ENCODE results near the gene SLIT1.

Gene SLIT1

DNA sequence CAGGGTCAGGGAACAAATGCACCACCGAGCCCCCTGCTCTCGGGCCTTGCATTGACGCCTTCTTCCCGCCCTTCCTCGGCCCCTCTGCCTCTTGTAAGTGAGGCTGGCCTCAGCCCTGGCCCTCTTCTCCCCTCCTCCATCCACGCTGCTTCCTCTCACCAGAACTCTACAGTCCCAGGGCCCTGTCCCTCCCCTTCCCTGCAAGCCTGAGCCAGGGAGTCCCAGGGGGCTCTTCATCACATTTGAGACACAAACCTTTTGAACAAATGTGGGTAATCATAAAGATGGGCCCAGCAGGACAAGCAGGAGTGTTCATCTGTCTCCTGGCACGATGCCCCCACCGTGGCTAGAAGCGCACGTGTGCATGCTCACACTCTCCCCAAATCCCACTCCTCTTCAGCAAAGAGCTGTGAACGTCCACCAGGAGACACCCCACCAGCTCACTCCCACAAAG is 57.7 kb downstream of the SLIT1 start:
- TF ChIP-seq EZH2 (IDR thresholded peaks at IDR 0.05) (no peak), POLR2AphosphoS5 (IDR thresholded peaks at IDR 0.05; ENCODE audit: borderline replicate concordance, low read depth, low read length) (no peak), FOXP2 (optimal IDR thresholded peaks at IDR 0.05; ENCODE audit: control extremely low read depth, extremely low read length, insufficient read depth) (no peak)
- no peak overlapping the region for H3K27ac ChIP-seq
- DNase-seq (ENCODE audit: low read depth, low spot score) = no peak
- no peak overlapping the region for H3K4me3 ChIP-seq
- H3K9ac ChIP-seq (ENCODE audit: insufficient read length) = no peak overlapping the region
- H3K9me3 ChIP-seq (ENCODE audit: low read depth, low read length) = no peaks in the 10 kb centered on the region
- H3K36me3 ChIP-seq (ENCODE audit: insufficient read depth, low read length) = no peaks in the 10 kb centered on the region

DNA sequence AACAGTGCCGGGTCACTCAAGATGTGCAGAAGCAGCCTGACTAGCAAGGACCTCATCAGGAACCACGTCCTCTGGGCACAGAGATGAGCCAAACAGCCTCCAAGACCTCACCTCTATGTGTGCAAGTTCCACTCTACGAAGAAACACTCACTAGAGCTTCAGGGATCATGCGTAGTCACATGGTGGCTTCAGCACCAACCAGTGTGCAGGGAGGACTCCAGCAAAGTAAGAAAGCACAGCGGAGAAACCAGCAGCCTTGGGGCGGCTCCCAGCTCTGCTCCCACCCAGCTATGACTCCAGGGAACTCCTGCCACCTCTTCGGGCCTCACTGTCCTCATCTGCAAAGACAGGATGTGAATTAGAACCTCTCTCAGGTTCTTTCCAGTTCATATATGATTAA is 58.2 kb downstream of the SLIT1 start:
- Histone ChIP-seq H3K9ac (ENCODE audit: insufficient read length) (no peak overlapping the region), H3K36me3 (ENCODE audit: insufficient read depth, low read length) (no peaks in the 10 kb centered on the region), H3K9me3 (ENCODE audit: low read depth, low read length) (no peaks in the 10 kb centered on the region), H3K27ac (no peak overlapping the region), H3K4me3 (no peak overlapping the region)
- TF ChIP-seq FOXP2 (optimal IDR thresholded peaks at IDR 0.05; ENCODE audit: control extremely low read depth, extremely low read length, insufficient read depth) = no peak
- TF ChIP-seq EZH2 (IDR thresholded peaks at IDR 0.05) = no peak
- TF ChIP-seq POLR2AphosphoS5 (IDR thresholded peaks at IDR 0.05; ENCODE audit: borderline replicate concordance, low read depth, low read length) = no peak
- DNase-seq (ENCODE audit: low read depth, low spot score) = no peak

DNA sequence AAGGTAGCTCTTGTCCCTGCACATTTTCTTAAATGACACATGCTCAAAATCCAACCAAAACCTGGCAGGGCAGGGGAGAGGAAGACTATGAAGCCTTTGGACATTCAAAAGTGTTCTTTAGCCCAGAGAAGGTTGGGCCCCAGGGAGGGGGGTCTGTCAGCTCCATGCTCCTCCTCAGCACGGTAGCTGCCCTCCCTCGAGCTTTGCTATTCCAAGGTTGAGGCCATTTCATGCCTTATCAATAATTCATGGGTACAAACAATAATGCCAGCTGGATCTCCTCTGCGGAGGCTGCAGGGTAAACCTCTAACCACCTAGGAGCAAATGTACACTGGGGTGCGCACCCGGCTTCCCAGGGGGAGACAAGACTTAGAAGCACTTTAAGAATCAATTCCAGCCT is 61.5 kb downstream of the SLIT1 start:
- no peak overlapping the region for H3K4me3 ChIP-seq
- no peak overlapping the region for H3K9ac ChIP-seq (ENCODE audit: insufficient read length)
- TF ChIP-seq FOXP2 (optimal IDR thresholded peaks at IDR 0.05; ENCODE audit: control extremely low read depth, extremely low read length, insufficient read depth) = no peak
- TF ChIP-seq POLR2AphosphoS5 (IDR thresholded peaks at IDR 0.05; ENCODE audit: borderline replicate concordance, low read depth, low read length) = no peak
- no peak for TF ChIP-seq EZH2 (IDR thresholded peaks at IDR 0.05)
- DNase-seq (ENCODE audit: low read depth, low spot score) = no peak
- H3K36me3 ChIP-seq (ENCODE audit: insufficient read depth, low read length) = no peaks in the 10 kb centered on the region
- no peaks in the 10 kb centered on the region for H3K9me3 ChIP-seq (ENCODE audit: low read depth, low read length)
- H3K27ac ChIP-seq = no peak overlapping the region

DNA sequence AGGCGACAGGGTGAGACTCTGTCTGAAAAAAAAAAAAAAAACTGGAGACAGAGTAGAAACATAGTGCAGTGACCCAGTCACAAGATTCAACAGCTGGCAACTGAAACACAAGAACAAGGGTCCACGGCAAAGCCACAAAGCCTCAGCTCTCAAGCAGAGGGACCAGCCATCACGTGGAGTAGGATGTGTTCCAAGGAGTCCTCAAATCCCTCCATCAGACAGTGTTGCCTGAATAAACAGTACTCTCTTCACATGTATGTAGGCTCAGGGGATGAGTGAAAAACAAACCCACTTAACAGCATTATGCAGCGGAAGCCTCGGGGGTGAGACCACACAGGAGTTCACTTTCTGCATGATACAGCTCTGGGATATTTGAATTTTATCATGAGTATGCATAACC is 62.0 kb downstream of the SLIT1 start:
- no peak for TF ChIP-seq FOXP2 (optimal IDR thresholded peaks at IDR 0.05; ENCODE audit: control extremely low read depth, extremely low read length, insufficient read depth)
- no peak for TF ChIP-seq POLR2AphosphoS5 (IDR thresholded peaks at IDR 0.05; ENCODE audit: borderline replicate concordance, low read depth, low read length)
- no peak for TF ChIP-seq EZH2 (IDR thresholded peaks at IDR 0.05)
- H3K36me3 ChIP-seq (ENCODE audit: insufficient read depth, low read length) = no peaks in the 10 kb centered on the region
- no peak for DNase-seq (ENCODE audit: low read depth, low spot score)

DNA sequence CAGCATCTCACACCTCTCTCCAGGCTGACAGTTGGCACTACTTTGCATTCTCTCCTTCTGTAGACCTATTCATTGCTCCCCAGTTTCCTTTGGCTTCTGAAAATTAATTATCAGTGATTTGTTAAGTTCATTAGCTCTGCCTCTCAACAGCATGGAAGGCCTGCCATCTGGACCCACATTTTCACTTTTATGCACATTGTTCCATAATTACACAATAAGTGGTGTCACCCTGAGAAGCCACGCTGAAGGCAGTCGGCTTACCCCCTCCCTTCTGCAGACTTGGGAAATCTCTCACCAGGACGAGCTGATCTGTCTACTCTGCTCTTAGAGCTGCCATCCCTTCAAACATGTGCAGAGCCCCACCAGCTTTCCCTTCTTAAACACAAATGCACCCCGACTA is 64.7 kb downstream of the SLIT1 start:
- no peak overlapping the region for H3K27ac ChIP-seq
- no peak for DNase-seq (ENCODE audit: low read depth, low spot score)
- H3K4me3 ChIP-seq = no peak overlapping the region
- no peaks in the 10 kb centered on the region for H3K9me3 ChIP-seq (ENCODE audit: low read depth, low read length)
- TF ChIP-seq FOXP2 (optimal IDR thresholded peaks at IDR 0.05; ENCODE audit: control extremely low read depth, extremely low read length, insufficient read depth) (no peak), EZH2 (IDR thresholded peaks at IDR 0.05) (no peak), POLR2AphosphoS5 (IDR thresholded peaks at IDR 0.05; ENCODE audit: borderline replicate concordance, low read depth, low read length) (no peak)
- H3K9ac ChIP-seq (ENCODE audit: insufficient read length) = no peak overlapping the region
- H3K36me3 ChIP-seq (ENCODE audit: insufficient read depth, low read length) = no peaks in the 10 kb centered on the region

More for the DNA sequence above, 62.0 kb downstream of the SLIT1 start:
- Histone ChIP-seq H3K9ac (ENCODE audit: insufficient read length) (no peak overlapping the region), H3K4me3 (no peak overlapping the region), H3K9me3 (ENCODE audit: low read depth, low read length) (no peaks in the 10 kb centered on the region), H3K27ac (no peak overlapping the region)

DNA sequence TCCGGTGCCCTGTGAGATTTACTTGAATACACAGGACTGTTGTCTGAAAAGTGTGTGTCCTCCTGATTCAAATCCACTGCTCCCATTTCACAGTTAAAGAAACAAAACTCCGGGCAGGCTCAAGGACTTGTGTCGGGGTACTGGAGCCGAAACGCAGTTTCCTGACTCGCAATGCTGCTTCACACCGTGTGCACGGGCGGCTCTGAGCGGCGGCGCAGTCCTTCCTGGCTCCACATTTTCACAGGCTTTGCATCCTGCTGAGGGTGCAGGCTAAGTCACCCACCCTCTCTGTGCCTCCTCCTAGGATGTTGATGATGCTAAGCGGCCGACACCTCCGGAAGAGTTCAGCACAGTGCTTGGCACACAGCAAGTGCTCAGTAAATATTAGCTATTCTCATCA is 65.4 kb downstream of the SLIT1 start:
- Histone ChIP-seq H3K9ac (ENCODE audit: insufficient read length) (no peak overlapping the region), H3K27ac (no peak overlapping the region), H3K36me3 (ENCODE audit: insufficient read depth, low read length) (no peaks in the 10 kb centered on the region), H3K9me3 (ENCODE audit: low read depth, low read length) (no peaks in the 10 kb centered on the region), H3K4me3 (no peak overlapping the region)
- no peak for DNase-seq (ENCODE audit: low read depth, low spot score)
- no peak for TF ChIP-seq POLR2AphosphoS5 (IDR thresholded peaks at IDR 0.05; ENCODE audit: borderline replicate concordance, low read depth, low read length)
- TF ChIP-seq EZH2 (IDR thresholded peaks at IDR 0.05) = no peak

DNA sequence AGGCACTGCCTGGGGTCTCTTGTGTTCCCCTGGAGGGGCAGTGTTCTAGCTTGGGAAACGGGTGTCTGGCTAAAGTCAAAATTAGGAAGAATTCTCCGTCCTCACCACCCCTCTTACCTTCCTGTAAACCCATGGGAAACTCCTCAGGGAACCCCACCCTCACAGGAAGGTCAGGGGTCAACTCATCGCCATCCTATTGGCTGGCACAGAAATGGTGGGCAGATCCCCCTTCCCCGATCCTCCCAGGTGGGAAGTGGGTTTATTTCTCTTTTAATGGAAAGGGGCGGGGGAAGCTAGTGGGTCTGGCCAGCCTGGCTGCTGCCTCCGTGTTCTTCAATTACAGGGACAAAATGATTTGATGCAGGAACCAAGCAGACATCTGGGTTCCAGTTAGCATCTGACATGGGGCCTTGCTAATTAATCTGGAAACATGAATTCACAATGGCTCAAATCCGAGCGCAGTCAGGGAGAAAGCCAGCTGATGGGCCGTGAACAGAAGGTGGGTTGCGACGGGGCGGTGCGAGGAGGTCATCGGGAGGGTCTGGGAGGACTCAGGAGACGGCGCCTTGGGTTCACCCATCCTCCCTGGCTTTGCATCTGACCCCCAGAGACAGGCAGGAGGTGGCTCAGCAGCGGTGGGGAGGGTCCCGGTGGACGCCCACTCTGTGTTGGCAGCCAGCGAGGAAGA is 66.6 kb downstream of the SLIT1 start:
- Histone ChIP-seq H3K36me3 (ENCODE audit: insufficient read depth, low read length) (no peaks in the 10 kb centered on the region), H3K27ac (no peak overlapping the region), H3K9me3 (ENCODE audit: low read depth, low read length) (no peaks in the 10 kb centered on the region), H3K9ac (ENCODE audit: insufficient read length) (no peak overlapping the region), H3K4me3 (no peak overlapping the region)
- no peak for DNase-seq (ENCODE audit: low read depth, low spot score)
- no peak for TF ChIP-seq POLR2AphosphoS5 (IDR thresholded peaks at IDR 0.05; ENCODE audit: borderline replicate concordance, low read depth, low read length)
- TF ChIP-seq EZH2 (IDR thresholded peaks at IDR 0.05) = no peak
- TF ChIP-seq FOXP2 (optimal IDR thresholded peaks at IDR 0.05; ENCODE audit: control extremely low read depth, extremely low read length, insufficient read depth) = no peak

DNA sequence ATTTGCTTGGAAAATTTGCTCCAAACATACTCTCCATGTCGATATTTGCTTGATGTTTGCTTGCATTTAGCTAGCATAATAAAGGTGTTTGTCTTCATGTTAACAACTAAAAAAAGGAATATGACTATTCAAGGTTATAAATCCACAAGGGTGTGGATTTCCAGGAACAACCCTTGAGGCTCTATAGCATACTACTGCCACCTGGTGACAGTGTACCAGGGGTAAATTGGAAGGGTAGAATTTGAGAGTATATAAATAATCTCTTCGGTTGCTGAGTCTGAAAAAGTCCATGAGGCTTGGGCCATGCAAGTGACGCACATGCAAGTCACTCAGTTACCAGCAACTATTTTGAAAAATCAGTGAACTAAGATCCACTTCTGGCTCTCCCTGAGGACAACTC is 68.4 kb downstream of the SLIT1 start:
- H3K9ac ChIP-seq (ENCODE audit: insufficient read length) = no peak overlapping the region
- TF ChIP-seq FOXP2 (optimal IDR thresholded peaks at IDR 0.05; ENCODE audit: control extremely low read depth, extremely low read length, insufficient read depth) = no peak
- no peak for TF ChIP-seq POLR2AphosphoS5 (IDR thresholded peaks at IDR 0.05; ENCODE audit: borderline replicate concordance, low read depth, low read length)
- TF ChIP-seq EZH2 (IDR thresholded peaks at IDR 0.05) = no peak
- DNase-seq (ENCODE audit: low read depth, low spot score) = no peak
- H3K9me3 ChIP-seq (ENCODE audit: low read depth, low read length) = no peaks in the 10 kb centered on the region
- H3K4me3 ChIP-seq = no peak overlapping the region
- no peaks in the 10 kb centered on the region for H3K36me3 ChIP-seq (ENCODE audit: insufficient read depth, low read length)
- no peak overlapping the region for H3K27ac ChIP-seq

Measured in SK-N-MC (cell line).